Mucosa of stomach (tissue), 1 donor: Measurements from ENCODE around the gene POC1A.
"Not testable (repeated sequence)": the region's sequence is repeated elsewhere in the genome, so short reads cannot be mapped to it uniquely, and the experiment has no call there.

Experiments used
- H3K27me3 ChIP-seq: one replicate; pipeline ENCODE4 v1.7.0; 2013; ENCODE audit warnings: mild to moderate bottlenecking, low read length; ENCODE audit not compliant: control insufficient read depth, insufficient read depth
- H3K36me3 ChIP-seq: one replicate; pipeline ENCODE4 v1.7.0; 2013; ENCODE audit warnings: low read length; ENCODE audit not compliant: control insufficient read depth, insufficient read depth
- H3K4me1 ChIP-seq: one replicate; pipeline ENCODE4 v1.7.0; 2013; ENCODE audit warnings: mild to moderate bottlenecking, low read length; ENCODE audit not compliant: control insufficient read depth, insufficient read depth
- H3K4me3 ChIP-seq: one replicate; pipeline ENCODE4 v1.7.0; 2013; ENCODE audit warnings: low read length
- H3K9ac ChIP-seq: one replicate; pipeline ENCODE4 v1.7.0; 2013; ENCODE audit warnings: mild to moderate bottlenecking, low read length, moderate library complexity
- H3K9me3 ChIP-seq: one replicate; pipeline ENCODE4 v1.7.0; 2013; ENCODE audit warnings: mild to moderate bottlenecking, low read length, moderate library complexity; ENCODE audit not compliant: control insufficient read depth
- donor health status: Pancreatic carcinoma.

The POC1A gene

GRCh38 chr3:52181543-52181942 lies 27.3 kb upstream of the POC1A start:
- Histone ChIP-seq H3K9ac (no peak overlapping the region), H3K4me1 (peaks cover 16% of the 10 kb centered on the region), H3K9me3 (no peaks in the 10 kb centered on the region), H3K36me3 (no peaks in the 10 kb centered on the region), H3K27me3 (no peaks in the 10 kb centered on the region), H3K4me3 (no peak overlapping the region)

DNA sequence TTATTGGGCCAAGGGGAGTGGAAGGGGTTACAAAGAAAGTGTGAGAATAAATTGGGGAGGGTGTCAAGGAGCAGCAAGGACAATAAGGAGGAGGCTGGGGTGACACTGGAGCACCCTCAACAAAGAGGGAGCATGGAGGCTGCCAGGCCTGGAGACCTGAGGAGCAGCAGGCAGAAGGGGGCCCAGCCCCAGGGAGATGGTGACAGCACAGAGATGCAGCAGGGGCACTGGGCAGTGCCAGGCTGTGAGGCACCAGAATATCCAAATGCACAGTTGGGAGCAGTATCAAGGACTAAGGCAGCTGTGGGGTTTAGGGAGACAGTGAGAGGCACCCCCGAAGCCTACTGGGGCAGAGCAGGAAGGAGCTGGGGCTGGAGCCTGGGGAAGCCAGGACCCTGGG lies 24.3 kb upstream of the POC1A start:
- peaks cover 17% of the 10 kb centered on the region for H3K4me1 ChIP-seq
- H3K36me3 ChIP-seq: no peaks in the 10 kb centered on the region
- no peaks in the 10 kb centered on the region for H3K9me3 ChIP-seq
- H3K4me3 ChIP-seq: no peak overlapping the region
- no peak overlapping the region for H3K9ac ChIP-seq
- H3K27me3 ChIP-seq: no peaks in the 10 kb centered on the region

- H3K27me3 ChIP-seq, H3K9me3 ChIP-seq, H3K4me3 ChIP-seq, H3K9ac ChIP-seq, H3K36me3 ChIP-seq: not testable (repeated sequence)
- peaks cover 17% of the 10 kb centered on the region for H3K4me1 ChIP-seq
Observed at GRCh38 chr3:52178126-52178525, 23.9 kb upstream of the POC1A start.

DNA sequence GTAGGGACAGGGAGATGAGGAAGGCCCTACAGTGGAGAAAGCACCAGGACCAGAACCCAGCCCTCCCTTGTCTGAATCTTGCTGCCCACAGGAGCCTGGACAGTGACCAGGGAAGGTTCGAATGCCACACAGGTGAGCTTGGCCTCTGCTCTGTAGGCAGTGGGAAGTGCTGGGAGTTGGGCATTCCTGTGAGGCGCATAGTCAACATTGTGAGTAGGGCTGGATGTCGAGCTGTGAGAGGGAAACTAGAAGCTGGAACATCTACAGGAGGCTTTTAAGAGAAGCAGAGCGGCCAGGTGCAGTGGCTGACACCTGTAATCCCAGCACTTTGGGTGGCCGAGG lies 23.4 kb upstream of the POC1A start:
- Histone ChIP-seq H3K9ac (no peak overlapping the region), H3K27me3 (no peaks in the 10 kb centered on the region), H3K36me3 (no peaks in the 10 kb centered on the region), H3K4me1 (peaks cover 17% of the 10 kb centered on the region), H3K4me3 (no peak overlapping the region), H3K9me3 (no peaks in the 10 kb centered on the region)

DNA sequence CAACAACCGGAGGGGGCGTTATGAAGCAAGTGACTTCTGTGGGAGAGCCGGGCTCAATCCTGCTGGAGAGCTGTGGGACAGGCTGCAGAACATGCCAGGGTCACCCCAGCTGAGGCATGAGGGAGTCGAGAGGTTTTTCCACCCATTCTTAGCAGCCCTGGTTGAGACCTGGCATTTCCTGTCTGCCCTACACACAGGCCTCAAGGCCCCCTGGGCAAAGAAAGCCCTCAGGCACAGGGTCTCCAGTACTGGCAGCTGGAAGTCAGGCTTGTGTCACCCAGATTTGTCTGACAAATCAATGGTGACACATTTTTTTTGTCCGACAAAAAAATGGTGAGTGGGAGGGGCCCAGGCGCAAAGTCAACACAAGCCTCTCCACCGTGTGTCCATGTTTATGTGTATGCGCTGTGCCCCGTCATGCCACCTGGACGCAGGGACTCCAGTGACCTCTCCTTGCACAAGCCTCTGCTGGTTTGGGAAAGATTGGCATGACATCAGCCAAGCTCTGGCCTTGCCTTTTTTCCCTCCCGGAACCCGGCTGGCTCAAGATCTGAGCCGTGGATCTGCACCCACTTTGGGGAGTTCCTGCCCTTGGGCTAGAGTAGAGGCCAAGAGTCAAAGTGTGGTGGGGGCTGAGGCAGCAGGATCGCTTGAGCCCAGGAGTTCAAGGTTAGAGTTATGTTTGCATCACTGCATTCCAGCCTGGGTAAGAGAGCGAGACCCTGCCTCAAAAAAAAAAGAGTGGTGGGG lies 22.9 kb upstream of the POC1A start:
- no peaks in the 10 kb centered on the region for H3K36me3 ChIP-seq
- peaks cover 17% of the 10 kb centered on the region for H3K4me1 ChIP-seq
- H3K9me3 ChIP-seq: no peaks in the 10 kb centered on the region
- H3K4me3 ChIP-seq: no peak overlapping the region
- no peak overlapping the region for H3K9ac ChIP-seq
- H3K27me3 ChIP-seq: no peaks in the 10 kb centered on the region

DNA sequence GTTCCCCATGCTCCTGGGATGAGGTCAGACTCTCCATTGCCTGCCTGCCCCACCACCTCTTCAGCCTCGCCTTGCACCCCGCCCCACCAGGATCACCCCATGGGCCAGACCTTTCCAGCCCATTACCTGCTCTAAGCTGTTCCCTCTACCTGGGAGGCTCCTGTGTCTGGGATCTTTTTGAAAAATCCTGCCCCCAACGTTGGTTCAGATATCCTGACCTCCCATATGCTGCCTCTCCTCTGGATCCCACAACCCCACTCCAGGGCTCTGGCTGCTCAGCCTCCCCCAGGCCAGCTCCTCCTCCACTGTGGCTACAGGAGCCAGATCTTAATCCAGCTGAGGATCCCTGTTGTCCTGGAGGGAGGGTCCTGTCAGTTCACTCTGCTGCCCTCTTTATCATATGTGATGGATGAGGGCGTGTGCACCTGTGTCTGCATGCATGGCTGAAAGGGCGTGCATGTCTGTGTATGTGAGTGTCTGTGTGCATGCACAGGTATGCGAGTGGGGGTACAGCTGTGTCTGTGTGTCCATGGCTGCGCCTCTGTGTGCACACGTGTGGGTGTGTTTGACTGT lies 22.0 kb upstream of the POC1A start:
- Histone ChIP-seq H3K9me3 (no peaks in the 10 kb centered on the region), H3K4me3 (no peak overlapping the region), H3K36me3 (no peaks in the 10 kb centered on the region), H3K4me1 (peaks cover 22% of the 10 kb centered on the region), H3K27me3 (no peaks in the 10 kb centered on the region), H3K9ac (no peak overlapping the region)

DNA sequence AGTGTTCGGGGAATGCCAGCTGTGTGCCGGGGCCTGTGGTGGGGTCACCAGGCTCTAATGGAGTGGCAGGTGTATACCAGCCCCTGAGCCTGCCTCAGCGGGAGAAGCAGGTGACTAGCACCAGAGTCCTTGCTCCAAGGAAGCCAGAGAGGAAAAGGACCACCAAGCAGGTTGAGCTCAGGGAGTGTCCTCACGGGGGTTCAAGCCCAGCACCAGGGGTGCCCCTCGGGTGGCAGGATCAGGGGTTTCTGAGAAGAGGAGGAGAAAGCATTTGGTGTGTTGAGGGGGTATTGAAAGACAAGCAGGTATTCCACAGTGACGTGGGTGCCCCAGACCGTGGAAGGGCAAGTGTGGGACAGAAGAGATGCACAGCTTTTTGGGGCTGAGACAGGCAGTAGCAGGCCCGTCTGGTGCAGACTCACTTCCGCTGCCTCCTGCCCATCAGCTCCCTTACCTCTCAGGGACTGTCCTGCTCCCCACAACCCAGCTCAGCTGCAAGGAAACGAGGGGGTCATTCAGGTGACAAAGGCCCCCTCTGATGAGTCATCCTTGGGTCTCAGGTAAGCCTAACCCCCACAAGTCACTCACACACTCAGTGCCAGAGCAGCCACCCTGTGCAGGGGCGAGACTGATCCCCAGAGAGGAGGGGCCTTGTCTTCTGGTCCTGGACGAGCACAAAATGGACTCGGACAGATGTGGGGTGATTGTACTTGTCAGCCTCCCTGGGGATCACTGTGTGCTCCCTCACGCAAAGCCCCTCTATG lies 21.4 kb upstream of the POC1A start:
- Histone ChIP-seq H3K36me3 (no peaks in the 10 kb centered on the region), H3K9ac (no peak overlapping the region), H3K9me3 (no peaks in the 10 kb centered on the region), H3K4me3 (no peak overlapping the region), H3K27me3 (no peaks in the 10 kb centered on the region), H3K4me1 (peaks cover 22% of the 10 kb centered on the region)

GRCh38 chr3:52174896-52175295 lies 20.7 kb upstream of the POC1A start:
- Histone ChIP-seq H3K27me3 (no peaks in the 10 kb centered on the region), H3K9me3 (no peaks in the 10 kb centered on the region), H3K36me3 (no peaks in the 10 kb centered on the region), H3K9ac (no peak overlapping the region), H3K4me3 (no peak overlapping the region), H3K4me1 (peaks cover 22% of the 10 kb centered on the region)

- no peaks in the 10 kb centered on the region for H3K36me3 ChIP-seq
- no peak overlapping the region for H3K4me3 ChIP-seq
- H3K9me3 ChIP-seq: no peaks in the 10 kb centered on the region
- no peak overlapping the region for H3K9ac ChIP-seq
- no peaks in the 10 kb centered on the region for H3K27me3 ChIP-seq
- peaks cover 22% of the 10 kb centered on the region for H3K4me1 ChIP-seq
Observed at GRCh38 chr3:52173101-52173500, 18.9 kb upstream of the POC1A start.

DNA sequence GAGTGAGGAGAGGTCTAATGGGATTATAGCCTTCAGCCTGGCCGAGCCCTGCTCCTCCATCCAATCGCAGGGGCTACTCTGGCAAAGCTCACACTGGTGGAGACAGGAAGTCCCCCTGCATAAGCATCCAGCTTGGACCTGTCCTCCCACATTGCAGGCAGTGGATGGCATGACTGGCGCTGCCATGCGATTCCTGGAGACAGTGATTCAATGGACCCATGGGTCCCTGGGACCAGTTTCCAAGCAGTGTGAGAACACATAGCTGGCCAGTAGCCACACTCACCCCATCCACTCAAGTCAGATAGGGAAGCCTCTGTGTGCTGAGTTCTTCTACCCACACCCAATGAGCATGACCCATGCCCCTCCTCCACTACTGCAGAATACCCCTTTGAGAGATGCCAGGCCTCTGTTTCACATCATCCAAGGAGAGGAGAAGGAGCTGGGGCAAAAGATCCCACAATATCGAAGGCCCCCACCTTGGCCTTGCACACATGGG lies 18.1 kb upstream of the POC1A start:
- H3K9me3 ChIP-seq: no peaks in the 10 kb centered on the region
- H3K9ac ChIP-seq: no peak overlapping the region
- peaks cover 17% of the 10 kb centered on the region for H3K4me1 ChIP-seq
- no peaks in the 10 kb centered on the region for H3K36me3 ChIP-seq
- no peaks in the 10 kb centered on the region for H3K27me3 ChIP-seq
- H3K4me3 ChIP-seq: no peak overlapping the region

- Histone ChIP-seq H3K9ac (no peak overlapping the region), H3K9me3 (no peaks in the 10 kb centered on the region), H3K36me3 (no peaks in the 10 kb centered on the region), H3K27me3 (no peaks in the 10 kb centered on the region), H3K4me1 (peaks cover 11% of the 10 kb centered on the region), H3K4me3 (no peak overlapping the region)
Observed at GRCh38 chr3:52171514-52172261, 17.5 kb upstream of the POC1A start.

- not testable (repeated sequence) for H3K9me3 ChIP-seq, H3K4me1 ChIP-seq, H3K27me3 ChIP-seq, H3K36me3 ChIP-seq, H3K9ac ChIP-seq, H3K4me3 ChIP-seq
Observed at GRCh38 chr3:52170217-52170616, 16.0 kb upstream of the POC1A start.
